Effector CD8-positive, alpha-beta T cell (primary cell): ENCODE measurements around the gene SGTA.
"Not testable (repeated sequence)": the region's sequence is repeated elsewhere in the genome, so short reads cannot be mapped to it uniquely, and the experiment has no call there.

Experiments
- DNase-seq: peaks from one replicate; lab custom pipeline; 2025; lab: John Stamatoyannopoulos, UW

SGTA gene

DNA sequence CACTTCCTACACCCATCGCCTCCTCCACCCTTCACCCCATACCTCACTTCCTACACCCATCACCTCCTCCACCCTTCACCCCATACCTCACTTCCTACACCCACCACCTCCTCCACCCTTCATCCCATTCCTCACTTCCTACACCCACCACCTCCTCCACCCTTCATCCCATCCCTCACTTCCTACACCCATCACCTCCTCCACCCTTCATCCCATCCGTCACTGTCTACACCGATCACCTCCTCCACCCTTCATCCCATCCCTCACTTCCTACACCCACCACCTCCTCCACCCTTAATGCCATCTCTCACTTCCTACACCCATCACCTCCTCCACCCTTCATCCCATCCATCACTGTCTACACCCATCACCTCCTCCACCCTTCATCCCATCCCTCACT, 69.9 kb downstream of the SGTA start:
- DNase-seq, result not testable (repeated sequence)

DNA sequence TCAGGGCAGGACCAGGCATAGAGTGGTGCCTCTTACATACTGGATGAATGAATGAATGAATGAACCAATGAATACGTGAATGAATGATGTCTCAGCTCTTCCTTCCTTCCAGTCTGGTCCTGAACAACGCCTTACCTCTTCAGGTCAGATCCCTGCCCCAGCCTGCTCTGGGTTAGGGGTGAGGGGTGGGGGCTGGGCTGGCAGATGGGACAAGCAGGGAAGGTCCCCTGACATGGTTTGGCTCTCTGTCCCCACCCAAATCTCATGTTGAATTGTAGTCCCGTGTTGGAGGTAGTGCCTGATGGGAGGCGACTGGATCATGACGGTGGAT, 71.2 kb downstream of the SGTA start:
- DNase-seq, result no peak

DNA sequence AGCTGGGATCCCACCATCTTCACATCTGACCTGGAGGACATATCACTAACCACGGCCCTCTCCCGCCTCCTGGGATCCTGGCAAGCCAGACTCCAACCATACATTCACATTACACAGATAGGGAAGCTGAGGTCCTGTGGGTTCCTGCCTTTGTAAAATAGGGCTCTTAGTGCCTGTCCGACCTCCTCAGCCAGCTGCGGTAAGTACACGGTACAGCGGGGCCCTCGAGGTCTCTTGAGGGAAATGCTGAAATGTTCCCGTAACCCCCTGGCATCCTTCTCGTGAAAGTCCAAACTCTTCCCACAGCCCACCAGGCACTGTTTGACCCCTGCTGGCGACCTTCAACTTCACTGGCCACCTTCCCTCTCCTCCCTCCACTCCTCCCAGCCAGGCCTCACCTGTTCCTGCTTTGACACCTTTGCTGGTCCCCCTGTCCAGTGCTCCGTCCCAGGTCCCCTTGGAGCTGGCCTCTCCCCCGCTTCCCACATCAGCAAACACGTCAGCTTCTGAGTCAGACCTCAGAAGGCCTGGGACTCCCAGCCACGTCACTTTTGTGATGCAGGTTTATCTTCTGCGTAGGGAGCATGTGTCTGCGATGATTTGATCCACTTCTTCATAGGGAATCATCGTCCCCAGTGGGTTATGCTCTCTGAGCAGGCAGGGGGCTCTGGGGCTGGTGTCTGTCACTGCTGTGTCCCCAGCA, 71.8 kb downstream of the SGTA start:
- DNase-seq, result no peak

DNA sequence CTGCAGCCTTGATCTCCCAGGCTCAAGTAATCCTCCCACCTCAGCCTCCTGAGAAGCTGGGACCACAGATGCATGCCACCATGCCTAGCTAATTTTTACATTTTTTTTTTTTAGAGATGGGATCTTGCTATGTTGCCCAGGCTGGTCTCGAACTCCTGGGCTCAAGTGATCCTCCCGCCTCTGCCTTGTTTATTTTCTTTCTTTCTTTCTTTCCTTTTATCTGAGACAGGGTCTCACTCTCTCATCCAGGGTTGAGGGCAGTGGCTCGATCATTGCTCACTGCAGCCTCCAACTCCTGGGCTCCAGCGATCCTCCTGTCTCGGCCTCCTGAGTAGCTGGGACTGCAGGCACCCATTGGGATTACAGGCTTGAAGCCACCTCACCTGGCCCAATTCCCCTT, 76.8 kb downstream of the SGTA start:
- no peak for DNase-seq
